ENCODE measurements around the gene KRTAP5-11.
"Not testable (repeated sequence)": the region's sequence is repeated elsewhere in the genome, so short reads cannot be mapped to it uniquely, and the experiment has no call there.

KRTAP5-11 gene

GRCh38 chr11:71554996-71555395, 27.7 kb downstream of the KRTAP5-11 start:
- no peak for DNase-seq

GRCh38 chr11:71551711-71552110, 31.0 kb downstream of the KRTAP5-11 start:
- DNase-seq, result no peak

GRCh38 chr11:71548716-71549151, 33.9 kb downstream of the KRTAP5-11 start:
- DNase-seq, result no peak

- DNase-seq, result no peak
Measured at GRCh38 chr11:71548120-71548519, 34.6 kb downstream of the KRTAP5-11 start, which contains the start of gene KRTAP5-9. Gene KRTAP5-9, plus strand, starts transcription at chr11:71548420. Its CDS starts 238 bp downstream, at chr11:71548658.

GRCh38 chr11:71545405-71545966, 37.2 kb downstream of the KRTAP5-11 start:
- no peak for DNase-seq

GRCh38 chr11:71544525-71545214, 38.0 kb downstream of the KRTAP5-11 start:
- DNase-seq, result no peak

- DNase-seq, result no peak
Measured at GRCh38 chr11:71543866-71544265, 38.8 kb downstream of the KRTAP5-11 start.

- no peak for DNase-seq
Measured at GRCh38 chr11:71542879-71543777, 39.5 kb downstream of the KRTAP5-11 start.

GRCh38 chr11:71542382-71542781, 40.3 kb downstream of the KRTAP5-11 start:
- no peak for DNase-seq

- DNase-seq, result not testable (repeated sequence)
Measured at GRCh38 chr11:71540521-71541304, 42.0 kb downstream of the KRTAP5-11 start.

GRCh38 chr11:71539971-71540370, 42.7 kb downstream of the KRTAP5-11 start:
- not testable (repeated sequence) for DNase-seq

- no peak for DNase-seq
Measured at GRCh38 chr11:71539017-71539416, 43.7 kb downstream of the KRTAP5-11 start.

GRCh38 chr11:71538666-71538990, 44.0 kb downstream of the KRTAP5-11 start:
- DNase-seq, result no peak

GRCh38 chr11:71537977-71538665, 44.6 kb downstream of the KRTAP5-11 start, which contains the start of gene KRTAP5-8:
Gene KRTAP5-8, plus strand, starts transcription at chr11:71538025. Its CDS starts 31 bp downstream, at chr11:71538056.
- DNase-seq, result not testable (repeated sequence)

- DNase-seq, result no peak
Measured at GRCh38 chr11:71537537-71537936, 45.1 kb downstream of the KRTAP5-11 start.

GRCh38 chr11:71535825-71536224, 46.9 kb downstream of the KRTAP5-11 start:
- no peak for DNase-seq

GRCh38 chr11:71534711-71535608, 47.7 kb downstream of the KRTAP5-11 start:
- DNase-seq, result not testable (repeated sequence)

GRCh38 chr11:71532036-71532610, 50.6 kb downstream of the KRTAP5-11 start:
- DNase-seq, result no peak

Data from left hindlimb (tissue), 1 donor.